ENCODE data around the gene SLC50A1.

SLC50A1 gene

DNA sequence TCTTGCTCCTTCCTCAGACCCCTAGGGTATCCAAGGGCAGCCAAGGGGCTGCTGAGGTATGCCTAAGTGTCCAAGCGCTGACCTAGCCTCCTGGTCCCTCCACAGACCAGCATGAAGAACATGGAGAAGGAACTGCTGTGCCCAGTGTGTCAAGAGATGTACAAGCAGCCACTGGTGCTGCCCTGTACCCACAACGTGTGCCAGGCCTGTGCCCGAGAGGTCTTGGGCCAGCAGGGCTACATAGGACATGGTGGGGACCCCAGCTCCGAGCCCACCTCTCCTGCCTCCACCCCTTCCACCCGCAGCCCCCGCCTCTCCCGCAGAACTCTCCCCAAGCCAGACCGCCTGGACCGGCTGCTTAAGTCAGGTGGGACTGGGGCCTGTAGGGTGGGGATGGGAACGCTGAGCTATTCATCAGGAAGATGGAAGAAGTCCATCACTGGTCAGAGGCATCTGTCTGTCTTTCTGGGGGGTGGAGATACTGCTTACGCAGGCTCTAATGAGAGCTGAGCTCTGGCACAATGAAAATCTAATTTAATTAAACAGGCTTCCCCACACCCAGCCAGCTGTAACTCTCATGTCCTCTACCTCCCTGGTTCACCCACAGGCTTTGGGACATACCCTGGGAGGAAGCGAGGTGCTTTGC lies 39.8 kb downstream of the SLC50A1 start:
- H3K36me3 ChIP-seq (ENCODE audit: control insufficient read depth in 2 of 2, insufficient read depth in 1 of 2, low read length in 2 of 2) = peaks cover 5 to 12% of the 10 kb centered on the region in 2 experiments; a peak in 2 of 3 replicates
- POLR2A ChIA-PET = interaction anchor here (0.5 to 3.1 kb wide), 4 partner anchors 18 to 658 kb away, joined by 3 to 13 read pairs (median 4); partner anchors contain the start of gene SLC50A1
- CTCF ChIA-PET = interaction anchor here (0.5 to 12.2 kb wide), 13 partner anchors 18 to 149 kb away, joined by 3 to 439 read pairs (median 4); no protein-coding TSS in a partner anchor
- no peak for TF ChIP-seq ZNF202 (tag by site-specific recombination; IDR thresholded peaks at IDR 0.05; ENCODE audit: borderline replicate concordance)
- TF ChIP-seq, protein P1, sequence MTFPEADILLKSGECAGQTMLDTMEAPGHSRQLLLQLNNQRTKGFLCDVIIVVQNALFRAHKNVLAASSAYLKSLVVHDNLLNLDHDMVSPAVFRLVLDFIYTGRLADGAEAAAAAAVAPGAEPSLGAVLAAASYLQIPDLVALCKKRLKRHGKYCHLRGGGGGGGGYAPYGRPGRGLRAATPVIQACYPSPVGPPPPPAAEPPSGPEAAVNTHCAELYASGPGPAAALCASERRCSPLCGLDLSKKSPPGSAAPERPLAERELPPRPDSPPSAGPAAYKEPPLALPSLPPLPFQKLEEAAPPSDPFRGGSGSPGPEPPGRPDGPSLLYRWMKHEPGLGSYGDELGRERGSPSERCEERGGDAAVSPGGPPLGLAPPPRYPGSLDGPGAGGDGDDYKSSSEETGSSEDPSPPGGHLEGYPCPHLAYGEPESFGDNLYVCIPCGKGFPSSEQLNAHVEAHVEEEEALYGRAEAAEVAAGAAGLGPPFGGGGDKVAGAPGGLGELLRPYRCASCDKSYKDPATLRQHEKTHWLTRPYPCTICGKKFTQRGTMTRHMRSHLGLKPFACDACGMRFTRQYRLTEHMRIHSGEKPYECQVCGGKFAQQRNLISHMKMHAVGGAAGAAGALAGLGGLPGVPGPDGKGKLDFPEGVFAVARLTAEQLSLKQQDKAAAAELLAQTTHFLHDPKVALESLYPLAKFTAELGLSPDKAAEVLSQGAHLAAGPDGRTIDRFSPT (tag by site-specific recombination; IDR thresholded peaks at IDR 0.05) = peak; percentile 35; the same call in 1 of the 2 replicates
- TF ChIP-seq, protein P2, sequence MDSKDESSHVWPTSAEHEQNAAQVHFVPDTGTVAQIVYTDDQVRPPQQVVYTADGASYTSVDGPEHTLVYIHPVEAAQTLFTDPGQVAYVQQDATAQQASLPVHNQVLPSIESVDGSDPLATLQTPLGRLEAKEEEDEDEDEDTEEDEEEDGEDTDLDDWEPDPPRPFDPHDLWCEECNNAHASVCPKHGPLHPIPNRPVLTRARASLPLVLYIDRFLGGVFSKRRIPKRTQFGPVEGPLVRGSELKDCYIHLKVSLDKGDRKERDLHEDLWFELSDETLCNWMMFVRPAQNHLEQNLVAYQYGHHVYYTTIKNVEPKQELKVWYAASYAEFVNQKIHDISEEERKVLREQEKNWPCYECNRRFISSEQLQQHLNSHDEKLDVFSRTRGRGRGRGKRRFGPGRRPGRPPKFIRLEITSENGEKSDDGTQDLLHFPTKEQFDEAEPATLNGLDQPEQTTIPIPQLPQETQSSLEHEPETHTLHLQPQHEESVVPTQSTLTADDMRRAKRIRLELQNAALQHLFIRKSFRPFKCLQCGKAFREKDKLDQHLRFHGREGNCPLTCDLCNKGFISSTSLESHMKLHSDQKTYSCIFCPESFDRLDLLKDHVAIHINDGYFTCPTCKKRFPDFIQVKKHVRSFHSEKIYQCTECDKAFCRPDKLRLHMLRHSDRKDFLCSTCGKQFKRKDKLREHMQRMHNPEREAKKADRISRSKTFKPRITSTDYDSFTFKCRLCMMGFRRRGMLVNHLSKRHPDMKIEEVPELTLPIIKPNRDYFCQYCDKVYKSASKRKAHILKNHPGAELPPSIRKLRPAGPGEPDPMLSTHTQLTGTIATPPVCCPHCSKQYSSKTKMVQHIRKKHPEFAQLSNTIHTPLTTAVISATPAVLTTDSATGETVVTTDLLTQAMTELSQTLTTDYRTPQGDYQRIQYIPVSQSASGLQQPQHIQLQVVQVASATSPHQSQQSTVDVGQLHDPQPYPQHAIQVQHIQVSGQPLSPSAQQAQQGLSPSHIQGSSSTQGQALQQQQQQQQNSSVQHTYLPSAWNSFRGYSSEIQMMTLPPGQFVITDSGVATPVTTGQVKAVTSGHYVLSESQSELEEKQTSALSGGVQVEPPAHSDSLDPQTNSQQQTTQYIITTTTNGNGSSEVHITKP (tag by site-specific recombination; IDR thresholded peaks at IDR 0.05) = 0 out of 2 replicates have a peak, but pooled peaks have one; percentile 43
- TF ChIP-seq ZNF37A (tag by site-specific recombination; IDR thresholded peaks at IDR 0.05) = no peak
- TF ChIP-seq KLF7 (tag by site-specific recombination; IDR thresholded peaks at IDR 0.05; ENCODE audit: borderline replicate concordance) = no peak
- no peak overlapping the region for H3K27ac ChIP-seq (ENCODE audit: extremely low read depth, low read depth, low read length)
- H3K4me3 ChIP-seq (ENCODE audit: low read depth, low read length) = no peak overlapping the region
- no peaks in the 10 kb centered on the region for H3K4me1 ChIP-seq (ENCODE audit: control insufficient read depth, insufficient read depth, low read length)
- H3K9me3 ChIP-seq (ENCODE audit: control insufficient read depth, insufficient read depth, low read depth, low read length) = no peaks in the 10 kb centered on the region

DNA sequence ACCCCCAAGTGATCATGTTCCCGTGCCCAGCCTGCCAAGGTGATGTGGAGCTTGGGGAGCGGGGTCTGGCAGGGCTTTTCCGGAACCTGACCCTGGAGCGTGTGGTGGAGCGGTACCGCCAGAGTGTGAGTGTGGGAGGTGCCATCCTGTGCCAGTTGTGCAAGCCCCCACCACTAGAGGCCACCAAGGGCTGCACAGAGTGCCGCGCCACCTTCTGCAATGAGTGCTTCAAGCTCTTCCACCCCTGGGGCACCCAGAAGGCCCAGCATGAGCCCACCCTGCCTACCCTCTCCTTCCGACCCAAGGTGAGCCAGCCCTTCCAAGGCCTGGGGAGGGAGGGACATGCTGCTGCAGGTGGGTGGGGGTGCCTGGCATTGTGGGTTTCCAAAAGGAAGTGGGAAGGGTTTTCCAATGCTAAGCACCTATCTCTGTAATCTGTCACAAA lies 40.3 kb downstream of the SLC50A1 start:
- Histone ChIP-seq H3K27ac (ENCODE audit: extremely low read depth, low read depth, low read length) (no peak overlapping the region), H3K4me1 (ENCODE audit: control insufficient read depth, insufficient read depth, low read length) (no peaks in the 10 kb centered on the region), H3K9me3 (ENCODE audit: control insufficient read depth, insufficient read depth, low read depth, low read length) (no peaks in the 10 kb centered on the region), H3K4me3 (ENCODE audit: low read depth, low read length) (no peak overlapping the region), H3K36me3 (ENCODE audit: control insufficient read depth in 2 of 2, insufficient read depth in 1 of 2, low read length in 2 of 2) (peaks cover 5 to 7% of the 10 kb centered on the region in 2 experiments; a peak in 2 of 3 replicates)
- CTCF ChIA-PET = interaction anchor here (0.5 to 12.2 kb wide), 10 partner anchors 17 to 102 kb away, joined by 3 to 439 read pairs (median 4); no protein-coding TSS in a partner anchor
- POLR2A ChIA-PET = interaction anchor here (0.8 to 1.6 kb wide), 2 partner anchors 17 to 51 kb away, joined by 3 to 5 read pairs; no protein-coding TSS in a partner anchor
- TF ChIP-seq PATZ1 (tag by site-specific recombination; IDR thresholded peaks at IDR 0.05) (0 out of 2 replicates have a peak, but pooled peaks have one; percentile 12), ZBTB6 (tag by site-specific recombination; IDR thresholded peaks at IDR 0.05) (no peak), ZNF133 (tag by site-specific recombination; IDR thresholded peaks at IDR 0.05) (no peak), ZNF24 (tag by site-specific recombination; IDR thresholded peaks at IDR 0.05) (no peak), ZNF155 (tag by site-specific recombination; IDR thresholded peaks at IDR 0.05) (no peak), CTCF (tag by site-specific recombination; IDR thresholded peaks at IDR 0.05) (0 out of 2 replicates have a peak, but pooled peaks have one; percentile 30), ZNF629 (tag by site-specific recombination; IDR thresholded peaks at IDR 0.05) (no peak), ZNF529 (tag by site-specific recombination; IDR thresholded peaks at IDR 0.05; ENCODE audit: insufficient replicate concordance) (no peak), ZNF362 (tag by site-specific recombination; IDR thresholded peaks at IDR 0.05) (no peak)
- TF ChIP-seq, protein P3, sequence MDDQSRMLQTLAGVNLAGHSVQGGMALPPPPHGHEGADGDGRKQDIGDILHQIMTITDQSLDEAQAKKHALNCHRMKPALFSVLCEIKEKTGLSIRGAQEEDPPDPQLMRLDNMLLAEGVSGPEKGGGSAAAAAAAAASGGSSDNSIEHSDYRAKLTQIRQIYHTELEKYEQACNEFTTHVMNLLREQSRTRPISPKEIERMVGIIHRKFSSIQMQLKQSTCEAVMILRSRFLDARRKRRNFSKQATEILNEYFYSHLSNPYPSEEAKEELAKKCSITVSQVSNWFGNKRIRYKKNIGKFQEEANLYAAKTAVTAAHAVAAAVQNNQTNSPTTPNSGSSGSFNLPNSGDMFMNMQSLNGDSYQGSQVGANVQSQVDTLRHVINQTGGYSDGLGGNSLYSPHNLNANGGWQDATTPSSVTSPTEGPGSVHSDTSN (CRISPR knock-in tag; IDR thresholded peaks at IDR 0.05) = no peak
- TF ChIP-seq, protein P4, sequence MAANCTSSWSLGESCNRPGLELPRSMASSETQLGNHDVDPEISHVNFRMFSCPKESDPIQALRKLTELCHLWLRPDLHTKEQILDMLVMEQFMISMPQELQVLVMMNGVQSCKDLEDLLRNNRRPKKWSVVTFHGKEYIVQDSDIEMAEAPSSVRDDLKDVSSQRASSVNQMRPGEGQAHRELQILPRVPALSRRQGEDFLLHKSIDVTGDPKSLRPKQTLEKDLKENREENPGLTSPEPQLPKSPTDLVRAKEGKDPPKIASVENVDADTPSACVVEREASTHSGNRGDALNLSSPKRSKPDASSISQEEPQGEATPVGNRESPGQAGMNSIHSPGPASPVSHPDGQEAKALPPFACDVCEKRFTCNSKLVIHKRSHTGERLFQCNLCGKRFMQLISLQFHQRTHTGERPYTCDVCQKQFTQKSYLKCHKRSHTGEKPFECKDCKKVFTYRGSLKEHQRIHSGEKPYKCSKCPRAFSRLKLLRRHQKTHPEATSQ (tag by site-specific recombination; IDR thresholded peaks at IDR 0.05) = no peak

Data from HEK293 (cell line).